ENCODE data around the gene OR4K17.

- TF ChIP-seq, protein P1, sequence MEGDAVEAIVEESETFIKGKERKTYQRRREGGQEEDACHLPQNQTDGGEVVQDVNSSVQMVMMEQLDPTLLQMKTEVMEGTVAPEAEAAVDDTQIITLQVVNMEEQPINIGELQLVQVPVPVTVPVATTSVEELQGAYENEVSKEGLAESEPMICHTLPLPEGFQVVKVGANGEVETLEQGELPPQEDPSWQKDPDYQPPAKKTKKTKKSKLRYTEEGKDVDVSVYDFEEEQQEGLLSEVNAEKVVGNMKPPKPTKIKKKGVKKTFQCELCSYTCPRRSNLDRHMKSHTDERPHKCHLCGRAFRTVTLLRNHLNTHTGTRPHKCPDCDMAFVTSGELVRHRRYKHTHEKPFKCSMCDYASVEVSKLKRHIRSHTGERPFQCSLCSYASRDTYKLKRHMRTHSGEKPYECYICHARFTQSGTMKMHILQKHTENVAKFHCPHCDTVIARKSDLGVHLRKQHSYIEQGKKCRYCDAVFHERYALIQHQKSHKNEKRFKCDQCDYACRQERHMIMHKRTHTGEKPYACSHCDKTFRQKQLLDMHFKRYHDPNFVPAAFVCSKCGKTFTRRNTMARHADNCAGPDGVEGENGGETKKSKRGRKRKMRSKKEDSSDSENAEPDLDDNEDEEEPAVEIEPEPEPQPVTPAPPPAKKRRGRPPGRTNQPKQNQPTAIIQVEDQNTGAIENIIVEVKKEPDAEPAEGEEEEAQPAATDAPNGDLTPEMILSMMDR (conservative IDR thresholded peaks at IDR 0.05; ENCODE audit: low read length) = no peak
- TF ChIP-seq EZH2phosphoT487 (IDR thresholded peaks at IDR 0.05; ENCODE audit: borderline replicate concordance) = no peak
Measured at GRCh38 chr14:20110438-20110837, at the start of gene OR4K17.

All from Loucy (cell line).